Measurements from ENCODE around the gene CA9. TPM values are rescaled to one million over a fixed set of nuclear protein-coding genes. Genes with fewer than 3 reads are reported as not detected.

The CA9 gene
- total and polyA plus RNA-seq, 4 donors: 0.88 to 2.4 (median 1.3) TPM

- H3K27me3 ChIP-seq (ENCODE audit: control insufficient read depth in 3 of 3, insufficient read depth in 3 of 3, low read length in 2 of 3): no peaks in the 10 kb centered on the region
- peaks cover 0 to 29% (median 3%) of the 10 kb centered on the region in 5 donors for H3K4me1 ChIP-seq (ENCODE audit: control insufficient read depth in 5 of 5, insufficient read depth in 5 of 5, low read length in 5 of 5)
- 71 to 85% methylated on average over 7 of the region's 7 CpGs for WGBS, 2 donors
- no peak overlapping the region for H3K27ac ChIP-seq (ENCODE audit: low read depth in 1 of 2, low read length in 1 of 2)
- no peak for TF ChIP-seq CTCF (IDR thresholded peaks at IDR 0.05; ENCODE audit: control extremely low read depth, extremely low read depth)
- H3K4me3 ChIP-seq: no peak overlapping the region
- H3K36me3 ChIP-seq (ENCODE audit: control insufficient read depth in 4 of 4, insufficient read depth in 4 of 4, low read length in 4 of 4): peaks cover 0 to 17% (median 15%) of the 10 kb centered on the region in 4 donors
- ATAC-seq (ENCODE audit: insufficient read depth, low FRiP score) (no peak), DNase-seq (no peak)
- no peaks in the 10 kb centered on the region for H3K9me3 ChIP-seq (ENCODE audit: control insufficient read depth in 4 of 4, insufficient read depth in 3 of 4, low read length in 3 of 4)
- H3K9ac ChIP-seq (ENCODE audit: insufficient read depth in 1 of 2, low read length in 2 of 2): no peak overlapping the region
These were observed 11.3 kb upstream of the CA9 start for GRCh38 chr9:35662437-35662836.

GRCh38 chr9:35664531-35665470, 8.9 kb upstream of the CA9 start, which contains the start of gene ARHGEF39:
TSS of gene ARHGEF39 (minus strand) at chr9:35665195. CDS start at chr9:35665169, 26 bp downstream.
- ATAC-seq (ENCODE audit: insufficient read depth, low FRiP score) (peak; percentile 90), DNase-seq (peak; percentile 86 to 91 (median 88))
- H3K36me3 ChIP-seq (ENCODE audit: control insufficient read depth in 4 of 4, insufficient read depth in 4 of 4, low read length in 4 of 4): peaks cover 0 to 16% (median 14%) of the 10 kb centered on the region in 4 donors
- peaks cover 0 to 1% (median 0%) of the 10 kb centered on the region in 4 donors for H3K9me3 ChIP-seq (ENCODE audit: control insufficient read depth in 4 of 4, insufficient read depth in 3 of 4, low read length in 3 of 4)
- H3K27me3 ChIP-seq (ENCODE audit: control insufficient read depth in 3 of 3, insufficient read depth in 3 of 3, low read length in 2 of 3): no peaks in the 10 kb centered on the region
- H3K9ac ChIP-seq (ENCODE audit: insufficient read depth in 1 of 2, low read length in 2 of 2): peak within 1 kb of the TSS in 1 of 2 donors; percentile 79
- peaks cover 0 to 20% (median 2%) of the 10 kb centered on the region in 5 donors for H3K4me1 ChIP-seq (ENCODE audit: control insufficient read depth in 5 of 5, insufficient read depth in 5 of 5, low read length in 5 of 5)
- peak within 1 kb of the TSS in 1 of 2 donors; percentile 34 for H3K27ac ChIP-seq (ENCODE audit: low read depth in 1 of 2, low read length in 1 of 2)
- 6 to 8% methylated on average over 57 to 58 of the region's 58 CpGs for WGBS, 2 donors
- peak within 1 kb of the TSS; percentile 39 for H3K4me3 ChIP-seq
- TF ChIP-seq CTCF (IDR thresholded peaks at IDR 0.05; ENCODE audit: control extremely low read depth, extremely low read depth): no peak

- peaks cover 0 to 1% (median 0%) of the 10 kb centered on the region in 4 donors for H3K9me3 ChIP-seq (ENCODE audit: control insufficient read depth in 4 of 4, insufficient read depth in 3 of 4, low read length in 3 of 4)
- H3K9ac ChIP-seq (ENCODE audit: insufficient read depth in 1 of 2, low read length in 2 of 2): peak overlapping the region in 1 of 2 donors; percentile 79
- H3K27me3 ChIP-seq (ENCODE audit: control insufficient read depth in 3 of 3, insufficient read depth in 3 of 3, low read length in 2 of 3): no peaks in the 10 kb centered on the region
- ATAC-seq (ENCODE audit: insufficient read depth, low FRiP score) (no peak), DNase-seq (no peak)
- H3K36me3 ChIP-seq (ENCODE audit: control insufficient read depth in 4 of 4, insufficient read depth in 4 of 4, low read length in 4 of 4): peaks cover 0 to 10% (median 10%) of the 10 kb centered on the region in 4 donors
- H3K4me3 ChIP-seq: peak overlapping the region; percentile 39
- WGBS, 2 donors: 26 to 27% methylated on average over 5 of the region's 5 CpGs
- peak overlapping the region in 1 of 2 donors; percentile 34 for H3K27ac ChIP-seq (ENCODE audit: low read depth in 1 of 2, low read length in 1 of 2)
- TF ChIP-seq CTCF (IDR thresholded peaks at IDR 0.05; ENCODE audit: control extremely low read depth, extremely low read depth): no peak
- peaks cover 0 to 20% (median 2%) of the 10 kb centered on the region in 5 donors for H3K4me1 ChIP-seq (ENCODE audit: control insufficient read depth in 5 of 5, insufficient read depth in 5 of 5, low read length in 5 of 5)
These were observed 8.3 kb upstream of the CA9 start for GRCh38 chr9:35665471-35665818.
